Left lung (tissue), 10 donors: ENCODE results near the gene WNT11. TPM values are rescaled to one million over a fixed set of nuclear protein-coding genes. Genes with fewer than 3 reads are reported as not detected.

ENCODE experiments used
- ATAC-seq: fragments of 200-7000 bp; cut with Tn5 transposase; one replicate; pipeline ENCODE4 v1.9.1; 2020; ENCODE audit warnings: moderate library complexity
- DNase-seq, 4 donors: peaks; one replicate each; pipeline ENCODE4 v3.0.0-alpha.2; 2013 to 2020
- H3K27ac ChIP-seq, 2 donors: fragments of 200-600 bp; sonication (generic) in 1 of 2; one replicate each; pipeline versions ENCODE4 v1.5.0 to v1.8.0; 2020 to 2021
- H3K27me3 ChIP-seq, 2 donors: fragments of 200-600 bp; sonication (generic) in 1 of 2; one replicate each; pipeline versions ENCODE4 v1.5.0 to v1.8.0; 2020 to 2021
- H3K36me3 ChIP-seq, 2 donors: fragments of 200-600 bp; sonication (generic) in 1 of 2; one replicate each; pipeline versions ENCODE4 v1.5.0 to v1.8.0; 2020 to 2021
- H3K4me1 ChIP-seq, 2 donors: fragments of 200-600 bp; one replicate each; pipeline ENCODE4 v1.8.0; 2021
- H3K4me3 ChIP-seq, 2 donors: fragments of 200-600 bp; sonication (generic) in 1 of 2; one replicate each; pipeline versions ENCODE4 v1.5.0 to v1.8.0; 2020 to 2021; ENCODE audit warnings: mild to moderate bottlenecking in 1 of 2
- H3K9me3 ChIP-seq, 2 donors: fragments of 200-600 bp; sonication (generic) in 1 of 2; one replicate each; pipeline versions ENCODE4 v1.5.0 to v1.8.0; 2020 to 2021
- intact Hi-C, 2 donors: fragments of 100-400 bp; cut with DNase I; formaldehyde crosslinking; loops; one replicate each; pipeline versions ENCODE4 v1.11.2 to v1.14.2; 2022
- polyA plus RNA-seq, 6 donors: library from polyadenylated mRNA; unstranded; fragments of 120-200 nt; gene quantifications; one replicate each; pipeline ENCODE4 v1.2.1, GENCODE V29; 2013; ENCODE audit not compliant: insufficient read length in 6 of 6
- total RNA-seq, 2 donors: library from RNA; stranded (reverse); fragmentation: NEBNext Ultra II Directional; extraction: Animal tissue kit (Norgen Biotek cat#: 25700); gene quantifications; one replicate each; pipeline ENCODE4 v1.2.1, GENCODE V29; 2021
- TF ChIP-seq, protein P1 (sequence below), 2 donors: fragments of 200-600 bp; sonication (generic) in 1 of 2; IDR thresholded peaks; one replicate each; pipeline versions ENCODE4 v1.5.0 to v1.8.0; 2021; ENCODE audit warnings: antibody characterized with exemption in 2 of 2
- donor health status: DM: no; HTN: yes; CAD: no.
- donor health status: DM: no; HTN: no; CAD: no.

Gene WNT11
- total and polyA plus RNA-seq, 8 donors, result 1.3 to 64.0 (median 54.3) TPM

GRCh38 chr11:76148231-76148630, 58.1 kb downstream of the WNT11 start:
- DNase-seq, result no peak
- intact Hi-C loops, result no loop called here
- H3K27ac ChIP-seq, result no peak overlapping the region
- H3K27me3 ChIP-seq, result no peaks in the 10 kb centered on the region
- no peaks in the 10 kb centered on the region for H3K9me3 ChIP-seq
- no peak overlapping the region for H3K4me3 ChIP-seq
- TF ChIP-seq, protein P1, sequence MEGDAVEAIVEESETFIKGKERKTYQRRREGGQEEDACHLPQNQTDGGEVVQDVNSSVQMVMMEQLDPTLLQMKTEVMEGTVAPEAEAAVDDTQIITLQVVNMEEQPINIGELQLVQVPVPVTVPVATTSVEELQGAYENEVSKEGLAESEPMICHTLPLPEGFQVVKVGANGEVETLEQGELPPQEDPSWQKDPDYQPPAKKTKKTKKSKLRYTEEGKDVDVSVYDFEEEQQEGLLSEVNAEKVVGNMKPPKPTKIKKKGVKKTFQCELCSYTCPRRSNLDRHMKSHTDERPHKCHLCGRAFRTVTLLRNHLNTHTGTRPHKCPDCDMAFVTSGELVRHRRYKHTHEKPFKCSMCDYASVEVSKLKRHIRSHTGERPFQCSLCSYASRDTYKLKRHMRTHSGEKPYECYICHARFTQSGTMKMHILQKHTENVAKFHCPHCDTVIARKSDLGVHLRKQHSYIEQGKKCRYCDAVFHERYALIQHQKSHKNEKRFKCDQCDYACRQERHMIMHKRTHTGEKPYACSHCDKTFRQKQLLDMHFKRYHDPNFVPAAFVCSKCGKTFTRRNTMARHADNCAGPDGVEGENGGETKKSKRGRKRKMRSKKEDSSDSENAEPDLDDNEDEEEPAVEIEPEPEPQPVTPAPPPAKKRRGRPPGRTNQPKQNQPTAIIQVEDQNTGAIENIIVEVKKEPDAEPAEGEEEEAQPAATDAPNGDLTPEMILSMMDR (IDR thresholded peaks at IDR 0.05), result no peak
- no peak for ATAC-seq
- H3K4me1 ChIP-seq, result peaks cover 0 to 18% of the 10 kb centered on the region in 2 donors
- peaks cover 0 to under 1% of the 10 kb centered on the region in 2 donors for H3K36me3 ChIP-seq

GRCh38 chr11:76147106-76147740, 59.1 kb downstream of the WNT11 start:
- no peak for ATAC-seq

DNA sequence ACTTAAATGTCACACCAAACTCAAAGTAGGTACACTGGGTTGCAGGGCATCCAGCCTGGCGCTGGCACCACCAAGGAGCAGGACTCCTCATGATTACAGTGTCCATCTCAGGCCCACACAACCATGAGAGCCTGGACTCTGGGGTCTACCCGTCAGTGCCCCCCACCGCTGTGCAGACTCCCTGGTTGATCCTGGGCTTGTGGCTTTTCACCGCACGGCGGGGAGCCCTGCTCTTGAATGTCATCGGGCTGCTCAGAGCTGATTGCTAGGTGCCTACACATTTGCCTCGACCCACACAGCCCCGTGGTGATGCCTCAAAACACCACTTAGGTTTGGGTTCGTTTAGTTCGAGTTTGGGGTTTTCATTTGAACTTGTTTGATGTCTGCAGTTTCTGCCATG, 63.0 kb downstream of the WNT11 start:
- no peak for ATAC-seq
- TF ChIP-seq, protein P1 (IDR thresholded peaks at IDR 0.05), result no peak
- no peaks in the 10 kb centered on the region for H3K27me3 ChIP-seq
- DNase-seq, result peak in 1 of 4 donors; percentile 41
- intact Hi-C loops, result no loop called here
- H3K4me1 ChIP-seq, result no peaks in the 10 kb centered on the region
- no peak overlapping the region for H3K27ac ChIP-seq
- no peaks in the 10 kb centered on the region for H3K9me3 ChIP-seq
- H3K36me3 ChIP-seq, result peaks cover 0 to 27% of the 10 kb centered on the region in 2 donors
- H3K4me3 ChIP-seq, result no peak overlapping the region

More at GRCh38 chr11:76147106-76147740, 59.1 kb downstream of the WNT11 start:
- Histone ChIP-seq H3K9me3 (no peaks in the 10 kb centered on the region), H3K4me3 (no peak overlapping the region), H3K27ac (no peak overlapping the region), H3K27me3 (no peaks in the 10 kb centered on the region), H3K4me1 (peaks cover 0 to 9% of the 10 kb centered on the region in 2 donors), H3K36me3 (peaks cover 0 to 10% of the 10 kb centered on the region in 2 donors)
- intact Hi-C loops, result no loop called here
- peak in 1 of 4 donors; percentile 58 for DNase-seq
- TF ChIP-seq, protein P1 (IDR thresholded peaks at IDR 0.05), result no peak

DNA sequence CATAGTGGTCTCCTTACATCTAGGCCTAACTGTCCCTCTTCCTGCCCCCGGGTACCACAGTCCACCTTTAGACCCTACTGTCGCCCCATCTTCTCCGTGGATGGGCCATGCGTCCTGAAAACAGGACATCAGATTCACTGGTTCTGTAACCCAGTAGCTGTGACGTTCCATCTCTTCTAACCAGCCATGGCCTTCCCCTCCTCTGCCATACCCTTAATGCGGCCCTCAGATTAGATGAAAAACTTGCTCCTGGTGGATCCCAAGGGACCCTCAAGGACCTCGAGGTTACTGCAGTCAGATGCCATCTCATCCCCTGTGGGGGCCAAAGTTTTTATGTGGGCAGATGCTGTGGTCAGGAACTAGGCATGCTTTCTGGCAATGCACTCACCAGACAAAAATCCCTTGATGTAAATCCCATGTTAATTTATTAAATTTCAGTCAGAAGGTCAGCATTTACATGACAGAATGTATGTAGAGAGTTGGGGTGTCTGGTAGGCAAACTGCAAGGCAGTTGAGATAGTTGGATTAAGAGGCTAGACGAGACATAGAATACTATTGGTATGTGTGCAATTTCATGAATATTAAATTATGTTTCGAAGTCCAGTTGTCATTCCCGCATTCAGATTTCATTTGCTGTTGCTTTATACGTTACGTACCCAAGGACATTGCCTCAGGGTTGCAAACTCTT, 64.3 kb downstream of the WNT11 start:
- Histone ChIP-seq H3K4me1 (no peaks in the 10 kb centered on the region), H3K9me3 (no peaks in the 10 kb centered on the region), H3K4me3 (no peak overlapping the region), H3K27me3 (no peaks in the 10 kb centered on the region), H3K27ac (no peak overlapping the region), H3K36me3 (peaks cover 0 to 27% of the 10 kb centered on the region in 2 donors)
- ATAC-seq (no peak), DNase-seq (no peak)
- intact Hi-C loops, result no loop called here
- TF ChIP-seq, protein P1 (IDR thresholded peaks at IDR 0.05), result no peak

- Histone ChIP-seq H3K27me3 (no peaks in the 10 kb centered on the region), H3K4me3 (no peak overlapping the region), H3K36me3 (peaks cover 0 to 27% of the 10 kb centered on the region in 2 donors), H3K4me1 (no peaks in the 10 kb centered on the region), H3K9me3 (no peaks in the 10 kb centered on the region), H3K27ac (no peak overlapping the region)
- DNase-seq (peak in 1 of 4 donors; percentile 72), ATAC-seq (peak; percentile 67)
- TF ChIP-seq, protein P1 (IDR thresholded peaks at IDR 0.05), result no peak
- intact Hi-C loops, result no loop called here
Measured at GRCh38 chr11:76140912-76141574, 65.3 kb downstream of the WNT11 start.
